ENCODE data around the gene FBXO44.

DNA sequence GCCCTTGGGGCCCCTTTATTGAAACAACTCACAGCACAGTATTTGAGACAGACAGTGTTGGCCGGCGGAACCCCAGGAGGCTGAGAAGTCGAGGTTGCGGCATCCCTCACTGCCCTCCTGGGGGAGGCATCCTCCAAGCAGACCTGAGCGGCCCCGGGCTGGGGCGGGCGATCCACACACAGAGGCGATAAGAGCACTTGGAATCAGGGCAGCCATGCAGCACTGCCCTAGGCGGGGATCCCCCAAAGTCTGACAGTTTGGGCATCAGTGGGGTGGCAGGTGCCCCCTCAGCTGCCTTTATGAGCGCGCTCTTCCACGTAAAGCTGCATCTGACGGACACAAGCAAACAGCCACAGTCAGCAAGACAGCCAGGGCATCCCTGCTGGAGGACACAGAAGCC, 19.8 kb downstream of the FBXO44 start:
- TF ChIP-seq REST (IDR thresholded peaks at IDR 0.05; ENCODE audit: insufficient read depth in 1 of 2, low read depth in 2 of 2, low read length in 2 of 2), result no peak
- no peak for TF ChIP-seq SIN3A (IDR thresholded peaks at IDR 0.05; ENCODE audit: borderline replicate concordance, insufficient read depth, low read length)
- TF ChIP-seq POLR2AphosphoS5 (IDR thresholded peaks at IDR 0.05; ENCODE audit: low read depth, low read length), result no peak
- no peak for TF ChIP-seq TAF1 (IDR thresholded peaks at IDR 0.05; ENCODE audit: borderline replicate concordance, insufficient read depth, low read length)
- no peak for TF ChIP-seq FOXP2 (optimal IDR thresholded peaks at IDR 0.05; ENCODE audit: borderline replicate concordance, extremely low read depth, extremely low read length, insufficient read depth)
